ENCODE measurements around the gene HASPIN. TPM values are rescaled to one million over a fixed set of nuclear protein-coding genes. Genes with fewer than 3 reads are reported as not detected.

Gene HASPIN
- 0.68 TPM for total RNA-seq
- long read RNA-seq = 0 reads

- peak; percentile 92 for DNase-seq
- H3K27ac ChIP-seq = peak within 1 kb of the TSS; percentile 90
- TF ChIP-seq, protein P1, sequence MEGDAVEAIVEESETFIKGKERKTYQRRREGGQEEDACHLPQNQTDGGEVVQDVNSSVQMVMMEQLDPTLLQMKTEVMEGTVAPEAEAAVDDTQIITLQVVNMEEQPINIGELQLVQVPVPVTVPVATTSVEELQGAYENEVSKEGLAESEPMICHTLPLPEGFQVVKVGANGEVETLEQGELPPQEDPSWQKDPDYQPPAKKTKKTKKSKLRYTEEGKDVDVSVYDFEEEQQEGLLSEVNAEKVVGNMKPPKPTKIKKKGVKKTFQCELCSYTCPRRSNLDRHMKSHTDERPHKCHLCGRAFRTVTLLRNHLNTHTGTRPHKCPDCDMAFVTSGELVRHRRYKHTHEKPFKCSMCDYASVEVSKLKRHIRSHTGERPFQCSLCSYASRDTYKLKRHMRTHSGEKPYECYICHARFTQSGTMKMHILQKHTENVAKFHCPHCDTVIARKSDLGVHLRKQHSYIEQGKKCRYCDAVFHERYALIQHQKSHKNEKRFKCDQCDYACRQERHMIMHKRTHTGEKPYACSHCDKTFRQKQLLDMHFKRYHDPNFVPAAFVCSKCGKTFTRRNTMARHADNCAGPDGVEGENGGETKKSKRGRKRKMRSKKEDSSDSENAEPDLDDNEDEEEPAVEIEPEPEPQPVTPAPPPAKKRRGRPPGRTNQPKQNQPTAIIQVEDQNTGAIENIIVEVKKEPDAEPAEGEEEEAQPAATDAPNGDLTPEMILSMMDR (IDR thresholded peaks at IDR 0.05) = peak; percentile 39
- H3K4me1 ChIP-seq = peaks cover 49% of the 10 kb centered on the region
- peak within 1 kb of the TSS; percentile 92 for H3K4me3 ChIP-seq
- no peaks in the 10 kb centered on the region for H3K9me3 ChIP-seq
- ATAC-seq = peak; percentile 94 to 98
- intact Hi-C loops (cut with DNase I) = no loop called here
- no peaks in the 10 kb centered on the region for H3K27me3 ChIP-seq (ENCODE audit: low read depth)
- peaks cover 7% of the 10 kb centered on the region for H3K36me3 ChIP-seq
Measured at GRCh38 chr17:3723556-3724377, at the start of gene HASPIN. TSS of gene HASPIN (plus strand) at chr17:3723903. CDS start at chr17:3723936, 33 bp downstream.

GRCh38 chr17:3675886-3676285 is 47.8 kb upstream of the HASPIN start:
- Histone ChIP-seq H3K9me3 (no peaks in the 10 kb centered on the region), H3K27me3 (ENCODE audit: low read depth) (peaks cover 4% of the 10 kb centered on the region), H3K36me3 (no peaks in the 10 kb centered on the region), H3K27ac (no peak overlapping the region), H3K4me3 (no peak overlapping the region), H3K4me1 (no peaks in the 10 kb centered on the region)
- DNase-seq = no peak
- intact Hi-C loops (cut with DNase I) = no loop called here
- TF ChIP-seq, protein P1 (IDR thresholded peaks at IDR 0.05) = no peak
- no peak for ATAC-seq

DNA sequence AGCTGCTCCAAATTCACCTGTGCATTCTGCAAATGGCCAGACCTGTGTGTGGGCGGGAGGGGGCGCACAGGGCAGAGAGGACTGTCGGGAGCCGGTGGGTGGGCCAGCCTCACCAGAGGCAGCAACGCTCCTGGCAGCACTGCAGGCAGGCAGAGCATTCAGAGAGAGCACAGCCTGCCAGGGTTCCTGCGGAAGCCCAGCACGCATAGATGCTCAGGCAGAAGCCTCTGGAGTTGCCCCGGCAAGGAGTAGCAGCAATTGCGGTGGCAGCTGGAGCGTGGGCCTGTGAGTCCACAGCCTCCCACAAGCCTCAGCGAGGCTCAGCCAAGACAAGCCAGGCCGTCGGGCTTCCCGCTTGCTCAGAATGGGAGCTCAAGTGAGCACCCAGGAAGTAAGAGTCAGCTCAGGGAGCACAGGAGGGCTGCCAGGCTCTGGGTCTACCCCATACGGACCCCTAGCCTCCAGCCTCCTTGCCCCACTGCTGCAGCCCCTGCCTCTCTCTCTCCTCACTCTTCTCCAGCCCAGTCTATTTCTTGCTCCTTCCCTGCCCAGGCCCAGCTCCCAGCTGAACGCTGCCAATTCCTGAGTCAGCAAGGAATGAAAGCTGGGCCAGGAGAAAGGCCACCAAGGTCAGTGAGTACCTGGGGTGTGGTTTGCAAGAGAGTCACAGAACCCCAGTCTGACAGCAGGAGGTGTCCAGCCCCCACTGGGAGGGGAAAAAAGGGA is 45.4 kb upstream of the HASPIN start:
- Histone ChIP-seq H3K4me1 (no peaks in the 10 kb centered on the region), H3K36me3 (no peaks in the 10 kb centered on the region), H3K4me3 (no peak overlapping the region), H3K27ac (no peak overlapping the region), H3K27me3 (ENCODE audit: low read depth) (peaks cover 23% of the 10 kb centered on the region), H3K9me3 (no peaks in the 10 kb centered on the region)
- intact Hi-C loops (cut with DNase I) = no loop called here
- DNase-seq (no peak), ATAC-seq (peak in 1 of 2 donors; percentile 13)
- TF ChIP-seq, protein P1 (IDR thresholded peaks at IDR 0.05) = no peak

GRCh38 chr17:3678821-3679530 is 44.7 kb upstream of the HASPIN start:
- ATAC-seq = no peak

More at GRCh38 chr17:3678821-3679530, 44.7 kb upstream of the HASPIN start:
- Histone ChIP-seq H3K27me3 (ENCODE audit: low read depth) (peaks cover 28% of the 10 kb centered on the region), H3K9me3 (no peaks in the 10 kb centered on the region), H3K36me3 (no peaks in the 10 kb centered on the region), H3K4me1 (no peaks in the 10 kb centered on the region), H3K27ac (no peak overlapping the region), H3K4me3 (no peak overlapping the region)
- DNase-seq = no peak
- TF ChIP-seq, protein P1 (IDR thresholded peaks at IDR 0.05) = no peak
- intact Hi-C loops (cut with DNase I) = no loop called here
